ENCODE measurements around the gene KLRD1.
"Not testable (repeated sequence)": the region's sequence is repeated elsewhere in the genome, so short reads cannot be mapped to it uniquely, and the experiment has no call there.

KLRD1 gene, protein sequence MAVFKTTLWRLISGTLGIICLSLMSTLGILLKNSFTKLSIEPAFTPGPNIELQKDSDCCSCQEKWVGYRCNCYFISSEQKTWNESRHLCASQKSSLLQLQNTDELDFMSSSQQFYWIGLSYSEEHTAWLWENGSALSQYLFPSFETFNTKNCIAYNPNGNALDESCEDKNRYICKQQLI

GRCh38 chr12:10307630-10308029 lies at the start of gene KLRD1:
Gene KLRD1 (plus strand): TSS chr12:10307870. CDS start chr12:10308078, 208 bp downstream.
- DNase-seq, result peak in 1 of 2 donors; percentile 48

GRCh38 chr12:10260927-10261326 lies 46.7 kb upstream of the KLRD1 start:
- no peak for DNase-seq

- DNase-seq, result no peak
These were observed 39.6 kb upstream of the KLRD1 start for GRCh38 chr12:10268037-10268436.

DNA sequence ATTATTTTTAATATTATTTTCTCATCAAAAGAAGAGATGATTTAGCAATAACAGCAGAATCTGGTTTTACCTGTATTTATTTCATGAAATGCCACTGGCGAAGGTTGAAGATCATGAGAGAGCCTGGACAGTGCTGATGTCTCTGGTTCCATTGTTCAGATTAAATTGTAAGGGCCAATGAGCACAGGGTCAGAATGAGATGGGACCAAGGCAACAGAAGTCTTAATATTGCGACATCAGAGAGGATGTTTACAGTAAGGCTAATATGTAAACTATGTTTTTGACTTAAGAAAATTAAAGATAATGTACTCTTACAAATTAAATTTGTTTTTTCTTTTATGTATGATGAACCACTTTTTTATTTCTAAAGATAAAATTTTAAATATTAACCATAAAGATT lies 35.2 kb upstream of the KLRD1 start:
- DNase-seq, result no peak

DNA sequence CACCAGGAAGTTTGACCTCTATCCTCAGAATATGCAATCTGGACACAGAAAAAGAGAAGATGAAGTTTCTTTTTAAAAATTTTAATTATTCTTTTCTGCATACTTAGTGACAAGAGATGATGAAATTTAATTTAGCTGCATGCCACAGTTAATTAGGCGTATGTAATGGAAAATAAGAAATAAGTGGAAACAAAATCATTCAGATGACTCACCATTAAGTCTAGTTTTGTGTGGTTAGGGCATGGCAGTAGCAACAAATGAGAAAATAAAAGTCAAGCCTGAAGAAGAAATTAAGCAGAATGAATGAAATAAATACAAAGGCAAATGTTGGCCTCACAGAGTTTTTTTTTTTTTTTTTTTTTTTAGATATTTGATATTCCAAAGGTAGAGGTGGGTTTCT lies 30.9 kb upstream of the KLRD1 start:
- DNase-seq, result no peak

DNA sequence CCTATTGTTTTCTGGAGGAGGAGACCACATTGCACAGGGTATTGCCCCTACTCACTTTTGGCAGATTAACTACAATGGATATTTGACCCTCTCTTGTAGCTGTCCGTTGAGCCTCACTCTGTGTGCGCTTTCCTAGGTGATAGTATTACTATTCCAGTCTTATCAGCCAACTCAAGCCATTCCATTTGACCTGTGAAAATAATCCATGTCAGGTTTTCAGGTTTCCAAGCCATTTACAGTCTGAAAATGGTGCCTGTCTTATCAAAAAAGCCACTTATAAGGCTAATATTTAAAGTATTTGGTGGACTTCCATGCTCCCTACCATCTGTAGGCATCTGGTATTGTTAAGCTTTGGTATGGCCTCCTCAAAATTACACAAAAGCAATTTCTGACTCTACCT lies 29.6 kb upstream of the KLRD1 start:
- DNase-seq, result no peak

DNA sequence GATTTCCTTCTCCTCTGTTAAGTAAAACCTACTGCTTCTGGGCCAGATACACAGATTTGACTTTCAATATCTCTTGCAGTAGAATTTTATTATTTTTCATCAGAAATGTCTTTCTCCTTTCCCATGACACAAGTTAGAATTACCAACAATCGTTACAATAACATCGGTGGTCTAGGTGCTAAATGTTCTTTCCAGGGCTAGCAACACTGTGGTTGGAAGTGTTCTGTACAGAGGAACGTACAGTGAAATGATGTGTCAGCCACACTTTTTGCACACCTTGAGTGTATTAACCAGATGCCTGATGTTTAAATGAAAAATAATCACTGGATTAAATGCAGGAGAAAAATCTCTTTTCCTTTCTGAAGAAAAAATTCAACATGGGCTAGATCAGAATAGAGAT lies 27.7 kb upstream of the KLRD1 start:
- DNase-seq, result peak in 1 of 2 donors; percentile 34

DNA sequence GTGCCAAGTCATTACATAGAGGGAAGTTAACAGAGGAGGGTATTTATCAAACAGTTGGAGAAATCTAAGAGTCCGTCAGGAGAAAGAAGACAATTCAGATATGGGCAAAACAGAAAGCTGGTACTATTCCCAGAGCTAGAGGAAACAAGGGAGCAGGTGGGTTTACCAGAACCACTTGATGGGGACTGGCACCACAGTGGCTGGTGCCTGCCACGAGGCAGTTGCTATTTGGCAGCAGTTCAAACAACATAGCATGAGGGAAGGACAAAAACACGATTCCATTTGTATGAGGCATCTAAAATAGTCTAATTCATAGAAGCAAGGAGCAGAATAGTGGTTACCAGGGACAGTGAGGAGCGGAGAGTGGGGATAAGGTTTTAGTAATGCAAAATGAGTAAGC lies 24.6 kb upstream of the KLRD1 start:
- DNase-seq, result no peak

- peak; percentile 9 to 51 for DNase-seq
These were observed 21.8 kb upstream of the KLRD1 start for GRCh38 chr12:10285919-10286318.

DNA sequence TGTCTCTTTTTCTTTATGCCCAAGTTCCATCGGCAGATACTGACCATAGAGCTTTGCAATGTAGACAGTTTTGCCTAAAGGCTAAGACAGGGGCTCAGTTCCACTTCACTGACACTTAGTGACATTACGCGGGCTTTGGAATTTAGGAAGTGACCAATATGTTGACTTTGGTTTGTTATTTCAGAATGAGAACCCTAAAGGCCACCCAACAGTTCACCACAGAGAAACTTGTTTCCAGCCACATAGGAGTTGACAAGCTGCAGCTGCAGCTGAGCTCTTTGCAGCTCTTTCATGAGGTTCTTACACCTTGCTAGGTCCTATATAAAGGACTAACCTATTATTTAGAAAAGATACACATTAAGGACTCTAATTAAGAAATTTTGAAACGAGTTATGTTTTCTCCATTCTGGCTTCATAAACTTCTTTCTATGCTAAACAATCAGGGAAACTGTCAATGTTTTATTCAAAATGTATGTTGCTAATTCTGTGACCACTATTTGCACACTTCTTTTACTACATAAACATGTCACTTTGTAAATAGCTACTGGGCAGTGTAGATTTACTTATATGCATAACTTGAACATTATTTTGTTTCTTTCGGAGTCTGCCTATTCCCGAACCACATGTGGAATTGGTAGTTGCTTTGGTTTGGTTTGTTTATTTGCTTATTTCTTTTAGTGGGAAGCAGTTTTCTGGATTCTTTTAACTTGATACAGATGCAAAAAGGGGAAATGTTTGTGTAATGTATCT lies 18.5 kb upstream of the KLRD1 start:
- DNase-seq, result no peak

- no peak for DNase-seq
These were observed 16.6 kb upstream of the KLRD1 start for GRCh38 chr12:10291030-10291429.

- DNase-seq, result no peak
These were observed 14.5 kb upstream of the KLRD1 start for GRCh38 chr12:10293151-10293550.

GRCh38 chr12:10293570-10294227 lies 14.0 kb upstream of the KLRD1 start:
- DNase-seq, result peak; percentile 24 to 73

- DNase-seq, result no peak
These were observed 6.6 kb upstream of the KLRD1 start for GRCh38 chr12:10301103-10301502.

DNA sequence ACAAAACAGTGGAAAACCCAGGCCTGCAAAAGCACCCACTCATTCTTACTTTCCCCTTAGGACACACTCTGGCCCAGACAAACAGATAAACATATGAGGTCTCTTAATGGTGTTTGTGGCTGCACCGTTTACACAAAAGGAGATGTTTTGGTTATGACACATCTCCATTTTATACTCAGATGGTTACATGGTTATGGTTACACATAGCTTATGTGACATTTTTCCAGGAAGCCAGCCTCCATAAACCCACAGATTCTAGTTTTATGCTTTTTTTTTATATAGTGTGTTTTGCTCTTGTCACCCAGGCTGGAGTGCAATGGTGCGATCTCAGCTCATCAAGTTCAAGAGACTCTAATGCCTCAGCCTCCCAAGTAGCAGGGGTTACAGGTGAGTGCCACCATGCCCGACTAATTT lies 3.5 kb upstream of the KLRD1 start:
- DNase-seq, result peak; percentile 18 to 54

DNA sequence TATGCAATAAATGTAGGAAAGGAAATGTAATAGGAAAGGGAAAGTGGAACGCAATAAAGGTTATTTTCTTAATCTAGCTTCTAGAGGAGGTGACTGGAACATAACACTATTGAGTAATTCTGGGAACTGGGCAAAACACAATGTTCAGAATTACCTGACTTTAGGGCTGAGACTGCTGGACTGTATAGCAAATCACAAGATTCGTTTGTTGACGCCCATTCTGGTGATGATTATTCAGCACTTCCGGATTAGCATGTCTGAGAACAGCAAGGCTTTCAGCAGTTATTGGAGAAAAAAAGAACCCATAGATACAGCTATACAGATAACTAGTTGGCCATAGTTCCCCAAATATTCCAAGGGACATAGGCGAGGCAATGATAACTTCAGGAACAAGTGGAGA lies 2.3 kb upstream of the KLRD1 start:
- peak; percentile 12 to 42 for DNase-seq

DNA sequence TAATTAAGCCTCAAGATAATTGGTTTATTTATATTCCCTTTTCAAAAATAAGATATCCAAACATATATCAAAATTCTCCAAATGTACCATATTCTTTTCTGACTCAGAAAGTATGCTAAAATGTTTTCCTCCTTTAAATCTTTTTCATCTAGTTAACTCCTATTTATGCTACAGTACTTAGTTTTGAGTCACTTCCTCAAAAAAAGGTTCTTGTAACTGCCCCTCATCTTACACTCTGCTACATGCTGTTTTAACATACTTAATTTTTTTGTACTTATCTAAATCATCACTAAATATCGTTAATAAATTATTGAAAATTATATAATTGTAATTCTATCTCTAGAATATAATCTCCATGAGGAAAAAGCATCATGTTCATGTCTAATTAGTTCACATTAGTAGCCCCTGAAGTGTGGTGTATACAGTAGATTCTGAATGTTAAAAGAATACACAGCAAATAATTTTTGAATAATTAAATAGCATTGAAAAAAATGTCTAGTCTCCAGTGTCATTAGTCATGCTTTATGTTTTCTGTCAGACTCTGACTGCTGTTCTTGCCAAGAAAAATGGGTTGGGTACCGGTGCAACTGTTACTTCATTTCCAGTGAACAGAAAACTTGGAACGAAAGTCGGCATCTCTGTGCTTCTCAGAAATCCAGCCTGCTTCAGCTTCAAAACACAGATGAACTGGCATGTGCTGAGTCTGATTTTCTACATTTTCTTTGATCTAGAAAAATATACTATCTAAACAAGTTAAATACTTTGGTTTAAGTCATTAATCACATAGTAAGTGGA lies 3.5 kb downstream of the KLRD1 start:
- DNase-seq, result no peak

DNA sequence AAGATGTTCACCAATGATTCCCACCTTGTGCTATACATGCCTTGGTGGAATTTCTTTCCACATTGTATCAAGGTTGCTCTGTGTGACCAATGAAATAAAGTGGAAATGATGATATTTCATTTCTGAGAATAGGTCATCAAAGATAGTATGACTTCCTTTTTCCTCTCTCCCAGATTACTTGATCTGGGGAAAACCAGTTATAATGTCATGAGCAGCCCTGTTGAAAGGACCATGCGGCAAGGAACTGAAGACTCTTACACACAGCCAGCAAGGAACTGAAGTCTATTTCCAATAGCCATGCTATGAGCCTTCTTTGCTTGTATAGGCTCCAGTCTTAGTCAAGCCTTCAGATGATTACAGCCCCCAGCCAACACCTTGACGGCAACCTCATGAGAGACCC lies 11.7 kb downstream of the KLRD1 start:
- DNase-seq, result no peak

DNA sequence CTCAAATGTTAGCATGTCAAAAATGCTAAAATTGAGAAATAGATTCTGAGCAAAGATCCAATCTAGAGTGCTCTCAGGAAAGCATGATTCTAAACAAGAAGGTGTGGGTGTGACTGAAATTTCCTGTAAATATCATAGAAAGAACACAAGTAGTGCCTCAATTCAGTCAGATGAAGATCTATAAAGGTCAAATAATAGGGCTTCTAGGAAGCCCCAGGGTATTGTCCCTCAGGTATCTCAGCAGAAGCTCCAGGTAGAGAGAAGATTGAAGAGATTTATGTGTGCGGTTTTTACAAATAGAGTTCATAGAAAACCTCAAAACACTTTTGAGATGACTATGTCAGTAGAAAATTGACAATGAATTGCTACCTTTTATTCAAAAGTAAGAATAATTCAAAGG lies 13.0 kb downstream of the KLRD1 start:
- no peak for DNase-seq

GRCh38 chr12:10328691-10329090 lies 21.0 kb downstream of the KLRD1 start:
- DNase-seq, result not testable (repeated sequence)

DNA sequence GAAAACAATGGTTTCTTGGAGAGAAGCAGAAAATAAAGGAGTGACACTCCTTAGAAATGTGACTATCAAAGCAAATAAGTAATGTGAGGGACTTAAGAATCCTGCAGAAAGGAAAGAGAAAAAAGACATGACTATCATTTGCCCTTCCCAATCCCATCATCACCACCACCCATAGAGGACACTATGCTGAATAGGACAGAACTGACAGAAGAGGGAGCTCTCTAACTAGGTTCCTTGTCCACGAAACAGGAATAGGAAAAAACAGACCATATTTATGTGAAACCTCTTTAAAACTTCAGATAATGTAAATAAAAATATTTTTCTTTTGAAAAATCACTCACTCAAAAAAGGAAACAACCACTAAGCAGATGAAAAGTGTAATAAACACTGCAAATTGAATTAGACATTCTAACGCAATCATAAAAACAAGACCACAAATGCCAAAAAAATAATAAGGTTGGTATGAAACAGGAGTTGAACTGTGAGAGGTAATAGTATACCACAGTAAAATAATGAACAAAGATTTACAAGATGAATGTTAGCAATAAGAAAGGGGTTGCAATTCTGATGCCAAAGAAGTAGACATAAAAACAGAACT lies 24.1 kb downstream of the KLRD1 start:
- peak in 1 of 2 donors; percentile 55 for DNase-seq

DNA sequence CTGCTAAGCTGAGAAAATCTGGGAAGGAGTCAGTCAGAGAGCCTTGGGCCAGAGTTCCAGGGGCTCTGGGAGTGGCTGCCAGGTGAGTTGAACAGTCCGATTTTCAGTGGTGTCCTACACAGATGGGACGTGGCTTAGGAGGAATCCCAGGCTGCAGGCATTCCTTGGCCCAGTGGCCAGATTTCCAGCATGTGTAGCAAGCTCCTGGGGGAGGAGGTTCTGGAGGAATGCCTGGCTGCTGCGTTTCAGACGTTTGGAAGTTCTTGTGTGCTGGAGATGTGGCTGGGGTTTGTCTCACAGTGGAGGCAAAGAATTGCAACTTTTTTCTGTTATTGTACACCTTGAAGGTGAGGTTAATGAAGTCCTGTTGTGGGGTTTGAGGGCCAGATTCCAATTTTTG lies 28.5 kb downstream of the KLRD1 start:
- not testable (repeated sequence) for DNase-seq

DNA sequence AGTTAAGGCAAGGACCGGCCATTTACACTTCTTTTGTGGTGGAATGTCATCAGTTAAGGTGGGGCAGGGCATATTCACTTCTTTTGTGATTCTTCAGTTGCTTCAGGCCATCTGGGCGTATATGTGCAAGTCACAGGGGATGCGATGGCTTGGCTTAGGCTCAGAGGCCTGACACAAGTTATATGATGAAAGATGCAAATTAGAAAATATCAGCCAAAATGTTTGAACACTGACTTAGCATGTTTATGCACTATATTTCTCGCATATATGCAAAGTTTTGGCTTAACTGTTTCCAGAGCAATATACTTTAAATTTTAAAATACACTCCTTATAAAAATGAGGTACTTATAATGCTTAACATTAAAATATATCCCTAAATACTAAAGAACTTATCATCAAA lies 30.8 kb downstream of the KLRD1 start:
- DNase-seq, result not testable (repeated sequence)
